Right lobe of liver (tissue), 6 donors: ENCODE data around the gene PMEL. TPM values are rescaled to one million over a fixed set of nuclear protein-coding genes. Genes with fewer than 3 reads are reported as not detected.

Experiments
- ATAC-seq, 4 donors: fragments of 200-7000 bp; cut with Tn5 transposase; one replicate each; pipeline ENCODE4 v1.9.1; 2020; ENCODE audit warnings: mild to moderate bottlenecking in 4 of 4, moderate library complexity in 4 of 4
- DNase-seq, 3 donors: peaks; one replicate each; pipeline ENCODE4 v3.0.0-alpha.2; 2020
- H3K27ac ChIP-seq, 3 donors: fragments of 200-600 bp; one replicate each; pipeline ENCODE4 v1.8.0; 2022
- H3K27me3 ChIP-seq, 2 donors: fragments of 200-600 bp; one replicate each; pipeline ENCODE4 v1.8.0; 2022
- H3K36me3 ChIP-seq, 4 donors: fragments of 200-600 bp; sonication (generic) in 1 of 4; one replicate each; pipeline versions ENCODE4 v1.5.1 to v1.8.0; 2017 to 2022; ENCODE audit warnings: control low read depth in 1 of 4
- H3K4me1 ChIP-seq, 4 donors: fragments of 200-600 bp; sonication (generic) in 1 of 4; one replicate each; pipeline versions ENCODE4 v1.5.1 to v1.8.0; 2017 to 2022; ENCODE audit warnings: control low read depth in 1 of 4
- H3K4me3 ChIP-seq, 3 donors: fragments of 200-600 bp; one replicate each; pipeline ENCODE4 v1.8.0; 2022
- H3K9me3 ChIP-seq, 4 donors: fragments of 200-600 bp; sonication (generic) in 1 of 4; one replicate each; pipeline versions ENCODE4 v1.5.1 to v1.8.0; 2017 to 2022; ENCODE audit warnings: control low read depth in 1 of 4
- POLR2A ChIP-seq: fragments of 450-650 bp; IDR thresholded peaks from one replicate; pipeline ENCODE4 v1.6.1; 2017; ENCODE audit warnings: antibody characterized with exemption, mild to moderate bottlenecking
- WGBS: methylation state at CpG from one replicate; pipeline ENCODE4 v1.1.6; 2018; ENCODE audit warnings: low coverage, low lambda C conversion rate; ENCODE audit not compliant: insufficient coverage; ENCODE audit errors: missing lambda C conversion rate; 5-methylcytosine and 5-hydroxymethylcytosine counted together
- intact Hi-C, 2 donors: fragments of 100-400 bp; cut with DNase I; formaldehyde crosslinking; loops; one replicate each; pipeline versions ENCODE4 v1.11.2 to v1.14.1; 2022
- total RNA-seq, 6 experiments: library from RNA; depleted of rRNA in 2 of 6; stranded (reverse); fragments of >200 nt in 2 of 6; fragmentation: NEBNext Ultra II Directional in 3 of 6; extraction: Animal tissue kit (Norgen Biotek cat#: 25700) in 3 of 6; gene quantifications; one replicate each; pipeline versions ENCODE4 v1.1.0 to v1.2.4, GENCODE V29; 2016 to 2023
- TF ChIP-seq, protein P1 (sequence below), 4 donors: fragments of 200-600 bp in 3 of 4; fragments of 450-650 bp in 1 of 4; IDR thresholded peaks; one replicate each; pipeline versions ENCODE4 v1.5.1 to v1.8.0; 2016 to 2022; ENCODE audit warnings: antibody characterized with exemption in 4 of 4, mild to moderate bottlenecking in 2 of 4
- donor health status: DM: no; HTN: yes; CAD: no.
- donor health status: DM: no; HTN: no; CAD: no.
- donor health status: DM: no; HTN: no; CAD: no.
- donor health status: DM: no; HTN: yes; CAD: no.
- donor health status: DM: no; HTN: yes; CAD: no.

PMEL gene
- total RNA-seq, 6 experiments from 2014 or later, result 1.5 to 4.5 (median 2.7) TPM

DNA sequence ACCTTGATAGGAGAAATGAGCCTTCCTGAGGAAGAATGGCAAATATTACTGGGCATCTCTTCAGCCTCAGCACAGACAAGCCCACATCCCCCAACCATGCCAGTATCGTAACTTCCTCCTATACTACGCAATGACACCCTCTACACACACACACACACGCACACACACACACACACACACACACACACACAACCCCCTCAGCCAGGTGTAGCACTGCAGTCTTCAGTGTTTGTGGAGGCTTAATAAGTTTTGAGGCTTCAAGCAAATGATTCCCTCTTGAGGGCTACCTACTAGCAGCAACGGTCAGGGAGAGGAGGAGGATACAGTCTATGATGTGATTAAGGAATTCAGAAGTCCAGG lies 33.3 kb downstream of the PMEL start:
- TF ChIP-seq, protein P1, sequence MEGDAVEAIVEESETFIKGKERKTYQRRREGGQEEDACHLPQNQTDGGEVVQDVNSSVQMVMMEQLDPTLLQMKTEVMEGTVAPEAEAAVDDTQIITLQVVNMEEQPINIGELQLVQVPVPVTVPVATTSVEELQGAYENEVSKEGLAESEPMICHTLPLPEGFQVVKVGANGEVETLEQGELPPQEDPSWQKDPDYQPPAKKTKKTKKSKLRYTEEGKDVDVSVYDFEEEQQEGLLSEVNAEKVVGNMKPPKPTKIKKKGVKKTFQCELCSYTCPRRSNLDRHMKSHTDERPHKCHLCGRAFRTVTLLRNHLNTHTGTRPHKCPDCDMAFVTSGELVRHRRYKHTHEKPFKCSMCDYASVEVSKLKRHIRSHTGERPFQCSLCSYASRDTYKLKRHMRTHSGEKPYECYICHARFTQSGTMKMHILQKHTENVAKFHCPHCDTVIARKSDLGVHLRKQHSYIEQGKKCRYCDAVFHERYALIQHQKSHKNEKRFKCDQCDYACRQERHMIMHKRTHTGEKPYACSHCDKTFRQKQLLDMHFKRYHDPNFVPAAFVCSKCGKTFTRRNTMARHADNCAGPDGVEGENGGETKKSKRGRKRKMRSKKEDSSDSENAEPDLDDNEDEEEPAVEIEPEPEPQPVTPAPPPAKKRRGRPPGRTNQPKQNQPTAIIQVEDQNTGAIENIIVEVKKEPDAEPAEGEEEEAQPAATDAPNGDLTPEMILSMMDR (IDR thresholded peaks at IDR 0.05), result no peak
- no peak for TF ChIP-seq POLR2A
- intact Hi-C loops, result loop anchor here (10.0 kb wide), 3 partner anchors 98 to 188 kb away; partner anchors contain the start of genes GDF11 (in 1 of the 2), ORMDL2 (in 1 of the 2) and SARNP (in 1 of the 2)
- H3K4me3 ChIP-seq, result peak overlapping the region; percentile 45 to 58 (median 52)
- no peaks in the 10 kb centered on the region for H3K27me3 ChIP-seq
- DNase-seq, result no peak
- no peak overlapping the region for H3K27ac ChIP-seq
- H3K36me3 ChIP-seq, result no peaks in the 10 kb centered on the region
- WGBS, result 39% methylated on average over 3 of the region's 4 CpGs
- H3K9me3 ChIP-seq, result no peaks in the 10 kb centered on the region
- peaks cover 0 to 7% (median 0%) of the 10 kb centered on the region in 4 donors for H3K4me1 ChIP-seq
- ATAC-seq, result no peak

GRCh38 chr12:55931780-55932550 lies 33.9 kb downstream of the PMEL start:
- DNase-seq (peak; percentile 59 to 73 (median 71)), ATAC-seq (peak; percentile 36 to 48 (median 43))
- Histone ChIP-seq H3K36me3 (no peaks in the 10 kb centered on the region), H3K4me3 (peak overlapping the region; percentile 45 to 58 (median 52)), H3K27me3 (no peaks in the 10 kb centered on the region), H3K27ac (peak overlapping the region; percentile 45 to 62 (median 54)), H3K9me3 (no peaks in the 10 kb centered on the region), H3K4me1 (peaks cover 0 to 7% (median 0%) of the 10 kb centered on the region in 4 donors)
- TF ChIP-seq POLR2A, result no peak
- TF ChIP-seq, protein P1 (IDR thresholded peaks at IDR 0.05), result no peak
- intact Hi-C loops, result loop anchor here (10.0 kb wide), 3 partner anchors 97 to 187 kb away; partner anchors contain the start of genes GDF11 (in 1 of the 2), ORMDL2 (in 1 of the 2) and SARNP (in 1 of the 2)
- WGBS, result 1% methylated on average over 15 of the region's 60 CpGs

- TF ChIP-seq POLR2A, result no peak
- TF ChIP-seq, protein P1 (IDR thresholded peaks at IDR 0.05), result no peak
- ATAC-seq (no peak), DNase-seq (peak in 1 of 3 donors; percentile 52)
- Histone ChIP-seq H3K9me3 (no peaks in the 10 kb centered on the region), H3K27me3 (no peaks in the 10 kb centered on the region), H3K4me3 (peak overlapping the region; percentile 45 to 58 (median 52)), H3K4me1 (peaks cover 0 to 11% (median under 1%) of the 10 kb centered on the region in 4 donors), H3K36me3 (no peaks in the 10 kb centered on the region), H3K27ac (peak overlapping the region; percentile 45 to 62 (median 54))
- intact Hi-C loops, result loop anchor here (10.0 kb wide), 3 partner anchors 97 to 187 kb away; partner anchors contain the start of genes GDF11 (in 1 of the 2), ORMDL2 (in 1 of the 2) and SARNP (in 1 of the 2)
- 10% methylated on average over 10 of the region's 10 CpGs for WGBS
These were observed 34.5 kb downstream of the PMEL start for GRCh38 chr12:55931317-55931779.

DNA sequence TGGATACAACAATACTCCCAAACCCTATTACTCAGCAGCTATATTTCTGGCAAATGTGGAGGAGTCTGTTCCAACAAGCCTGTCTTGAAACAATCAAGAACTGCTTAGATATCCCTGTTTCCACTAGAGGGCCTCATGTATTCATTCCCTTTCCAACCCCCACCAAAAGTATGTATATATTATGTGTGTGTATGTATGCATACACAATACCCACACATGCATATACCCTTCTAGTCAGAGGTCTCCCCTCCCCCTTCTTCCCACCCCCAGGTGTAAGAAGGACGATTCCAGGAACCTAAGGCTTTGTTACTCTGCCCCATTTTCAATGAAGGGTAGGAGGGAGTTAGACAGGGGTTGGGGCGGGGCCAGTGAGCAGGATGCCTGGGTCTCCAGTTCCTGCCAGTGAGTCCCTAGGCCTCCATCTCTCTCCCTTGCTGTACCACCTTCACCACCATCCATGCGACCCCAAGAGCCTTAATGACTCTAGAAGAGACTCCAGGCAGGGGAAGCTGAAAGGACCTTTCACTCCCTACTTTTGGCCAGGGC lies 35.0 kb downstream of the PMEL start, which contains the start of gene DGKA:
Gene DGKA (plus strand): TSS at position 392 of the 546 bp plus-strand sequence. CDS start 5,342 bp downstream, outside the sequence.
- no peaks in the 10 kb centered on the region for H3K36me3 ChIP-seq
- TF ChIP-seq, protein P1 (IDR thresholded peaks at IDR 0.05), result peak; percentile 46 to 51 (median 48)
- TF ChIP-seq POLR2A, result no peak
- no peaks in the 10 kb centered on the region for H3K9me3 ChIP-seq
- H3K4me1 ChIP-seq, result peaks cover 0 to 16% (median 3%) of the 10 kb centered on the region in 4 donors
- peak within 1 kb of the TSS; percentile 45 to 58 (median 52) for H3K4me3 ChIP-seq
- DNase-seq (no peak), ATAC-seq (peak in 1 of 4 donors; percentile 7)
- no peaks in the 10 kb centered on the region for H3K27me3 ChIP-seq
- peak within 1 kb of the TSS; percentile 45 to 62 (median 54) for H3K27ac ChIP-seq
- WGBS, result 41% methylated on average over 3 of the region's 3 CpGs
- intact Hi-C loops, result loop anchor here (10.0 kb wide), 3 partner anchors 96 to 186 kb away; partner anchors contain the start of genes GDF11 (in 1 of the 2), ORMDL2 (in 1 of the 2) and SARNP (in 1 of the 2)
